HG03196 (cell line): ENCODE measurements around the gene CDK19.

ENCODE experiments used
- ATAC-seq: cut with Tn5 transposase; IDR thresholded peaks from one replicate; pipeline ENCODE4 v1.9.1; 2021; ENCODE audit not compliant: unreplicated experiment

CDK19 gene

GRCh38 chr6:110665600-110665999 lies 149.7 kb downstream of the CDK19 start:
- no peak for ATAC-seq

GRCh38 chr6:110664933-110665332 lies 150.3 kb downstream of the CDK19 start:
- no peak for ATAC-seq

- no peak for ATAC-seq
These were observed 152.6 kb downstream of the CDK19 start for GRCh38 chr6:110662490-110663211.

- no peak for ATAC-seq
These were observed 153.9 kb downstream of the CDK19 start for GRCh38 chr6:110661414-110661813.

- ATAC-seq = no peak
These were observed 155.1 kb downstream of the CDK19 start for GRCh38 chr6:110660066-110660655.

- ATAC-seq = no peak
These were observed 156.5 kb downstream of the CDK19 start for GRCh38 chr6:110658631-110659211.

GRCh38 chr6:110656492-110656891 lies 158.8 kb downstream of the CDK19 start:
- ATAC-seq = no peak

- ATAC-seq = no peak
These were observed 159.4 kb downstream of the CDK19 start for GRCh38 chr6:110655821-110656220.

GRCh38 chr6:110654096-110654820 lies 161.0 kb downstream of the CDK19 start:
- no peak for ATAC-seq

GRCh38 chr6:110653381-110653780 lies 161.9 kb downstream of the CDK19 start:
- no peak for ATAC-seq

- ATAC-seq = no peak
These were observed 162.7 kb downstream of the CDK19 start for GRCh38 chr6:110652520-110652919.

- no peak for ATAC-seq
These were observed 164.5 kb downstream of the CDK19 start for GRCh38 chr6:110650755-110651154.

- no peak for ATAC-seq
These were observed 165.6 kb downstream of the CDK19 start for GRCh38 chr6:110649704-110650103.

- no peak for ATAC-seq
These were observed 168.0 kb downstream of the CDK19 start for GRCh38 chr6:110646951-110647910.

- no peak for ATAC-seq
These were observed 168.9 kb downstream of the CDK19 start for GRCh38 chr6:110646419-110646698.

GRCh38 chr6:110645685-110646418 lies 169.4 kb downstream of the CDK19 start:
- no peak for ATAC-seq

GRCh38 chr6:110643175-110643574 lies 172.1 kb downstream of the CDK19 start:
- ATAC-seq = no peak

GRCh38 chr6:110642711-110643110 lies 172.6 kb downstream of the CDK19 start:
- no peak for ATAC-seq

- no peak for ATAC-seq
These were observed 178.5 kb downstream of the CDK19 start for GRCh38 chr6:110636781-110637180.

GRCh38 chr6:110635096-110635495 lies 180.2 kb downstream of the CDK19 start:
- no peak for ATAC-seq
